IgD-negative memory B cell (primary cell): ENCODE measurements around the gene GRAMD1C. TPM values are rescaled to one million over a fixed set of nuclear protein-coding genes. Genes with fewer than 3 reads are reported as not detected.

ENCODE experiments used
- H3K27ac Mint-ChIP-seq, 3 donors: one replicate each; pipeline ENCODE4 v1.8.0; 2020 to 2022; ENCODE audit warnings: mild to moderate bottlenecking in 3 of 3, mixed read lengths in 3 of 3, moderate library complexity in 1 of 3
- H3K27me3 Mint-ChIP-seq: one replicate; pipeline ENCODE4 v1.8.0; 2021; ENCODE audit warnings: mixed read lengths
- H3K36me3 Mint-ChIP-seq: one replicate; pipeline ENCODE4 v1.8.0; 2020; ENCODE audit warnings: mild to moderate bottlenecking, mixed read lengths
- H3K4me1 Mint-ChIP-seq, 3 donors: one replicate each; pipeline ENCODE4 v1.8.0; 2020 to 2022; ENCODE audit warnings: mixed read lengths in 3 of 3, mild to moderate bottlenecking in 1 of 3
- H3K4me3 Mint-ChIP-seq, 4 donors: one replicate each; pipeline ENCODE4 v1.8.0; 2020 to 2022; ENCODE audit warnings: mild to moderate bottlenecking in 4 of 4, mixed read lengths in 4 of 4, moderate library complexity in 3 of 4
- H3K9me3 Mint-ChIP-seq, 3 donors: one replicate each; pipeline ENCODE4 v1.8.0; 2020 to 2021; ENCODE audit warnings: mixed read lengths in 3 of 3, mild to moderate bottlenecking in 1 of 3
- polyA plus RNA-seq: library from polyadenylated mRNA; unstranded; fragments of 300-500 nt; fragmentation: Illumina TruSeq; gene quantifications from one replicate; pipeline ENCODE4 v1.2.3, GENCODE V29; 2021

GRAMD1C gene
- polyA plus RNA-seq, result 11.8 TPM

DNA sequence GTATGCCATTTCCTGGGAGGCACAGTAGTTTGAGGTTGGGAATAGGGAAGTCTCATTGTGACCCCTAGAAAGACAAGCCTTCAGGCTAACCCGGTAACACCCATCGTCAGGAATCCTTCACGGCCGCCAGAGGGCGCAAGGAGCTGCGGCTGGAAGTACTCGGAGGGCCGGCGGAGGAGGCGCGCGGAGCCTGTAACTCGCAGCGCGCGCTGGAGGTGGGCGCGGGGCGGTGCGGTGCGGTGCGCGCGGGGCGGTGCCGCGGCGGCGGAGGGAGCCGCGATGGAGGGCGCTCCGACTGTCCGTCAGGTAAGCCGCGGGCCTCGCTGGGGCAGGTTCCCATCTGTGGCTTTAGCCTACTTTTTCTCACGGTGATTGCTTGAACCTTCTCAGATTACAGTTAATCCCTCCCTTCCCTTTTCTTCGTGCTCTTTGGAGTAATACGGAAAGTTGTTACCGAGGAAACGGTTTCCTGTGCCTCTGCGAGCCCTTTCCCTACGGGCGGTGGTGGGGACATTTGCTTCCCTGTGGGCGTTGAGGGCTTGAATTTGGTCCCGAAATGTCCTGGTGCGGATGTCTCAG is at the start of gene GRAMD1C:
GRAMD1C (plus strand) TSS at position 158 of the 579 bp plus-strand sequence; CDS start at position 280, 122 bp downstream.
- H3K4me1 Mint-ChIP-seq, result peaks cover 31 to 38% (median 37%) of the 10 kb centered on the region in 3 donors
- H3K27me3 Mint-ChIP-seq, result no peaks in the 10 kb centered on the region
- peak within 1 kb of the TSS; percentile 45 to 79 (median 72) for H3K27ac Mint-ChIP-seq
- H3K9me3 Mint-ChIP-seq, result no peaks in the 10 kb centered on the region
- peak within 1 kb of the TSS; percentile 90 to 97 (median 95) for H3K4me3 Mint-ChIP-seq
- peaks cover 5% of the 10 kb centered on the region for H3K36me3 Mint-ChIP-seq

DNA sequence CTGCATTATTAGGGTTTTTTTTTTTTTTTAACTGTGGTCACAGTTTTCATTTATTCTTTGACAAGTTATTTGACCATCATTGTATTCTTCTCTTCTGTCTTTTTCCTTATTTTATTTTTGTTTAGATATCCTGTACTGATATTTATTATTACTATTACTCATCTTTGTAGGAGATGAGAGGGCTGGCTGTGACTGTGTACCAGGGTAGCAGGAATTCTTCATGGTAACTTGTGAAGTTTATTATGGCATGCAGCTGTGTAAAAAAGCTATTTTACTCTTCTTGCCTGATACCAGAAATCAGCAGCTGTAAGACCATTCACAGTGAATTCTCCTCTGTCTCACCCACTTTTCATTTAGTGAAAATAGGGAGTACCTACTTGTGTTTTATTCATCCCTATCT is 47.2 kb upstream of the GRAMD1C start:
- Mint-ChIP-seq H3K27ac (no peak overlapping the region), H3K4me3 (no peak overlapping the region), H3K27me3 (no peaks in the 10 kb centered on the region), H3K9me3 (no peaks in the 10 kb centered on the region), H3K4me1 (peaks cover 3 to 4% (median 4%) of the 10 kb centered on the region in 3 donors), H3K36me3 (peaks cover 10% of the 10 kb centered on the region)

DNA sequence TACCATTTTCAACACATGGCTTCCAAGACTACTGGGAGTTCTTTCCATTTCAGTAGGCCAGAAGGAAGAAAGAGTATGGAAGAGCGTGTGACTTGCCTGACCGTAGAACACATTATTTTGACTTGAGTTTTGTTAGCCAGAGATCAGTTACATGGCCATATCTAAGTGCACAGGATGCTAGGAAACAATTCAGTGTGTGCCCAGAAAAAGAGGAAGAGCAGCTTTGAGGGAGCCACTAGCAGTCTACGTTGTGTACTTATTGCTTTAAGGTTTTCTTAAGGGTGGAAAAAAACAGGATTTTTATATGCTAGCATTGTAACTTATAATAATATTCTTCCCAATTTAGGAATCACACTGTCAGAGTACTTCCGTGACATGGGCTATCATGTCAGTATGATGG is 44.1 kb upstream of the GRAMD1C start:
- Mint-ChIP-seq H3K9me3 (no peaks in the 10 kb centered on the region), H3K27me3 (no peaks in the 10 kb centered on the region), H3K4me3 (no peak overlapping the region), H3K27ac (no peak overlapping the region), H3K36me3 (peaks cover 13% of the 10 kb centered on the region), H3K4me1 (peaks cover 0 to 7% (median 0%) of the 10 kb centered on the region in 3 donors)

DNA sequence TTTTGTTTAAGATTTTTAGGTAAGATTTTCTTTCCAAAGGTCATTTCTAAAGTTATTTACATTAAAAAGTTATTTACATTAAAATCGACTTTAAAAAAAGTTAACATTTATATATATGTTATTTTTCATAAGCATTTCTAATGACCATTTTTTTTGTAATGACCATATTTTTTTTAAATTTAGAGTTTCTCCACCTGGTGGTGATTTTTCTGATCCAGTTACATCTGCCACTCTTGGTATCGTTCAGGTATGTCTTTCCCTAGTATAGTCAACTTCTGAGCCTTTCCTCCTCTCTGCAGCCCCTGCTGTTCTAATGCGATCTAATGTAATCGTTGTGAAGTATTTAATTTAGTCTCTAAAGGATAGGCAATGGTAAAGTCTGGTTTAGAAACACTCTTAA is 42.9 kb upstream of the GRAMD1C start:
- peaks cover 15% of the 10 kb centered on the region for H3K36me3 Mint-ChIP-seq
- no peak overlapping the region for H3K4me3 Mint-ChIP-seq
- H3K27me3 Mint-ChIP-seq, result no peaks in the 10 kb centered on the region
- no peaks in the 10 kb centered on the region for H3K9me3 Mint-ChIP-seq
- no peak overlapping the region for H3K27ac Mint-ChIP-seq
- peaks cover 0 to 7% (median 0%) of the 10 kb centered on the region in 3 donors for H3K4me1 Mint-ChIP-seq

DNA sequence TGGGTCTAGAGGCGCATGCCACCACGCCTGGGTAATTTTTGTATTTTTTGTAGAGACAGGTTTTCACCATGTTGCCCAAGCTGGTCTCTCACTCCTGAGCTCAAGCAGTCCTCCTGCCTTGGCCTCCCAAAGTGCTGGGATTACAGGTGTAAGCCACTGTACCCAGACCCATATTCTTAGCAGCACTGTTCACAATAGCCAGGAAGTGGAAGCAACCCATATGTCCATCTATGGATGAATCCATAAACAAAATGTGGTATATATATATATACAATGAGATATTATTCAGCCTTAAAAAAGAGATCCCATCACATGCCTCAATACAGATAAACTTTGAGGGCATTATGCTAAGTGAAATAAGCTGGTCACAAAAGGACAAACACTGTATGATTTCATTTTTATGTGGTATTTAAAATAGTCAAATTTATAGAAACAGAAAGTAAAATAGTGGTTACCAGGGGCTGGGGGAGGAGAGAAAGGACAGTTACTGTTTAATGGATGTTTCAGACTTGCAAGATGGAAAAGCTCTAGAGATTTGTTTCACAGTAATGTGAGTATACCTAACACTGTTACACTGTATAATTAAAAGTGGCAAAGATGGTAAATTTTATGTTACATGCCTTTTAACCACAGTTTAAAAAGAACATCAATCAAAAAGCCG is 35.7 kb upstream of the GRAMD1C start:
- H3K27me3 Mint-ChIP-seq, result no peaks in the 10 kb centered on the region
- peak overlapping the region in 2 of 4 donors; percentile 44 to 69 for H3K4me3 Mint-ChIP-seq
- no peaks in the 10 kb centered on the region for H3K9me3 Mint-ChIP-seq
- peak overlapping the region in 2 of 3 donors; percentile 55 to 89 for H3K27ac Mint-ChIP-seq
- peaks cover 8 to 15% (median 10%) of the 10 kb centered on the region in 3 donors for H3K4me1 Mint-ChIP-seq
- H3K36me3 Mint-ChIP-seq, result peaks cover 14% of the 10 kb centered on the region

DNA sequence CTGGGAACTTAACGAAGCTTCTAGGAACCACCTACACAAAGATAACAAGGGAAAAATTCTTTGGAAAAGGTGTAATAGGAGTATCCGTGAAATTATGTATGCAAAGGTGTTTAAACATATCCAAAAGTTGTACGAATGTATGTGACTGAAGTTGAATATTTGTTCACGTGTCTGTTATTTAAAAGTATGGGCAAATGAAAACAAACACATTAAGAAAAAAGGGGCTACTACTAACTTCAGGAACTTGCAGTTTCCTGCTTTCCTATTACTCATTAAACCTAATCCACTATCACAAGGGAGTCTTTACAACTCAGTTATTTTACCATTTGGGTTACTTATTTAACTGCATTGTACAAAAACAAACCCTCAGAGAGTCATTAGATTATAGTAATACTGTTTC is 33.9 kb upstream of the GRAMD1C start:
- peaks cover 13% of the 10 kb centered on the region for H3K36me3 Mint-ChIP-seq
- peaks cover 8 to 11% (median 10%) of the 10 kb centered on the region in 3 donors for H3K4me1 Mint-ChIP-seq
- no peaks in the 10 kb centered on the region for H3K27me3 Mint-ChIP-seq
- H3K27ac Mint-ChIP-seq, result no peak overlapping the region
- H3K4me3 Mint-ChIP-seq, result no peak overlapping the region
- H3K9me3 Mint-ChIP-seq, result no peaks in the 10 kb centered on the region

DNA sequence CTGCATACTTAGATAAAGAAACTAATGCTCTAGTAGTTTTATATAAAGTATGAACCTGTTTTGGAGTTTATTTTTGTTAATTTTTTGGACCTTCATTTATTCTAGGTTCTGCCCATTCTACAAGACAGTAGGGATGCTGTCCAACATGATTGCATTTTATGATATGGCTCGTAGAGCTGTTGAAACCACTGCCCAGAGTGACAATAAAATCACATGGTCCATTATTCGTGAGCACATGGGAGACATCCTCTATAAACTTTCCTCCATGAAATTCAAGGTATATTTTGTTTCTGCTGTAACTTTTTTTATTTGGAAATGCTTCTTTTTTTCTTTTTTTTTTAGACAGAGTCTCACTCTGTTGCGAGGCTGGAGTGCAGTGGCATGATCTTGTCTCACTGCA is 33.3 kb upstream of the GRAMD1C start:
- peak overlapping the region in 2 of 3 donors; percentile 10 to 31 for H3K27ac Mint-ChIP-seq
- peaks cover 12% of the 10 kb centered on the region for H3K36me3 Mint-ChIP-seq
- no peaks in the 10 kb centered on the region for H3K27me3 Mint-ChIP-seq
- H3K4me1 Mint-ChIP-seq, result peaks cover 8 to 11% (median 10%) of the 10 kb centered on the region in 3 donors
- H3K4me3 Mint-ChIP-seq, result no peak overlapping the region
- no peaks in the 10 kb centered on the region for H3K9me3 Mint-ChIP-seq

DNA sequence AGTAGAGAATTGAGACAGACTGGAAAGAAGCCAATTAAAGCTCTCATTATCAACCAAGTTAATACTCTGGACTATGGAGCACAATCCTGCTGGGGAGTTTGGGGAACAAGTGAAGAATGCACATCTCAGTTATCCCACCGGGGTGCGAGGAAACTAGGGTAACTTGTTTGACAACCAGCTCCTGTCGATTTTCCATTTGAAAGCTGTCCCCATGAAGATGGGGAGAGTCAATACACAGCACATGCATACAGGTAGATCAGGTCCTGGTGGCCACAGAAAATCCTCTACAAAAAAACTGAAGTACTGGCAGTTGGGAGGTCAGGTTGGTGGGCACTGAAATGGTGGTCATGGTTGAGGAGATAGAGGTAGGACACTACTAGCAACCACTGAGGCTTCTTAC is 25.7 kb upstream of the GRAMD1C start:
- H3K27ac Mint-ChIP-seq, result no peak overlapping the region
- peaks cover 7% of the 10 kb centered on the region for H3K36me3 Mint-ChIP-seq

DNA sequence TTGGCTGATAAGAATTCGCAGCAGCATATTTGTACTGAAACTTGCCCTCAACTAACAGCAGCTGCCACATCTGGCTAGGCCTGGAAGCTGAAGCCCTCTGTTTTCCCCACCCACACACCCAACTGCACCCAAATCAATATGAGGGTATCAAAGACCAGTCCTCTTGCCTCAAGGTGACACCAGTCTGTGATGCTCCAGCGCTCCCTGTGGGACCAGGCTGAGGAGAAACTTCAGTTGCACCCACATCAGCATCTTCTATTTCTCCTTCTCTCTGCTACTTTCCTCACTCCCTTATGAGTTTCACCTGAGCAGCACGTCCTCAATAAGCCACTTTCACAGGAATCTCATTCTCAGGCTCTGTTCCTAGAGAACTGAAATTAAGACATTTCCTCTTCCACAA is 18.7 kb upstream of the GRAMD1C start:
- H3K9me3 Mint-ChIP-seq, result no peaks in the 10 kb centered on the region
- H3K27ac Mint-ChIP-seq, result no peak overlapping the region
- peaks cover 3% of the 10 kb centered on the region in 3 donors for H3K4me1 Mint-ChIP-seq
- no peaks in the 10 kb centered on the region for H3K36me3 Mint-ChIP-seq
- H3K27me3 Mint-ChIP-seq, result no peaks in the 10 kb centered on the region
- H3K4me3 Mint-ChIP-seq, result no peak overlapping the region

More for the DNA sequence above, 25.7 kb upstream of the GRAMD1C start:
- Mint-ChIP-seq H3K4me1 (no peaks in the 10 kb centered on the region), H3K9me3 (no peaks in the 10 kb centered on the region), H3K4me3 (no peak overlapping the region), H3K27me3 (no peaks in the 10 kb centered on the region)

DNA sequence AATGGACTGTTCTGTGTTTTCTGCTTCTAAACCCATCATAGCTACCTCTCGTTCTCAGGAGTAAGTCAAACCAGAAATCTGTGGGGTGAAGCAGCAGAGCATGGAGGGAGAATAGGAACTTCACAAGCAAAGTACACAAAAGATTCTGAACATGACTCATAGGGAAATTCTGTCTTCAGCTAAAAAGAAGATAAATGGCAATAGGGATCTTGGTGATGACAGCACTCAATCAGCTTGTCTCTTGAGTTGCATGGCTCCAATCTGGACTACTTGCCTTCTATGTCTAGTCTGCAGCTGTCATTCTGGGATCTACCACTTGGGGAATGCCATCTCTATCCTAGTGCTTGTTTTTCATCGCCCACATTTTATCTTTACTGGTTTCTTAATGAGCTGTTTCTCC is 13.5 kb upstream of the GRAMD1C start:
- H3K27ac Mint-ChIP-seq, result peak overlapping the region; percentile 8 to 33 (median 28)
- peak overlapping the region in 1 of 4 donors; percentile 25 for H3K4me3 Mint-ChIP-seq
- H3K36me3 Mint-ChIP-seq, result peaks cover 5% of the 10 kb centered on the region
- no peaks in the 10 kb centered on the region for H3K27me3 Mint-ChIP-seq
- peaks cover 26 to 37% (median 28%) of the 10 kb centered on the region in 3 donors for H3K4me1 Mint-ChIP-seq
- H3K9me3 Mint-ChIP-seq, result peaks cover 2 to 8% (median 4%) of the 10 kb centered on the region in 3 donors

DNA sequence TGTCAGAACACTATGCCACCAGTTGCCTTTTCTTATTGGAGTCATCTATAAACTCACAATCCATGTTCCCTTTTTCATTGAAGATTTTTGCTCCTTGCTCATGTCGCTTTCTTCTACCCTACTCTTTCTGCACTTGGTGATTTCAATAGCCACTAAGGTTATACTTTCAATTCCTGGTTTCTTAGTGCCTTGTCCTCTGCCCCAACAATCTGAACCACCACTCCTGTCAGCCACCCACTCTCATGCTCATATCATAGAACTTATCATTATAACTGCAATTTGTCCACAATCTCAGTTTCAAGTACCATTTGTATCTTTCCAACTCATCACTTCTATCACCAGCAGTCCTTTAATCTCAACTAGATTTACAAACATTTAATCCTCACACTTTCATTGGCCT is 10.0 kb upstream of the GRAMD1C start:
- H3K36me3 Mint-ChIP-seq, result peaks cover 10% of the 10 kb centered on the region
- H3K9me3 Mint-ChIP-seq, result peaks cover 4 to 18% (median 16%) of the 10 kb centered on the region in 3 donors

DNA sequence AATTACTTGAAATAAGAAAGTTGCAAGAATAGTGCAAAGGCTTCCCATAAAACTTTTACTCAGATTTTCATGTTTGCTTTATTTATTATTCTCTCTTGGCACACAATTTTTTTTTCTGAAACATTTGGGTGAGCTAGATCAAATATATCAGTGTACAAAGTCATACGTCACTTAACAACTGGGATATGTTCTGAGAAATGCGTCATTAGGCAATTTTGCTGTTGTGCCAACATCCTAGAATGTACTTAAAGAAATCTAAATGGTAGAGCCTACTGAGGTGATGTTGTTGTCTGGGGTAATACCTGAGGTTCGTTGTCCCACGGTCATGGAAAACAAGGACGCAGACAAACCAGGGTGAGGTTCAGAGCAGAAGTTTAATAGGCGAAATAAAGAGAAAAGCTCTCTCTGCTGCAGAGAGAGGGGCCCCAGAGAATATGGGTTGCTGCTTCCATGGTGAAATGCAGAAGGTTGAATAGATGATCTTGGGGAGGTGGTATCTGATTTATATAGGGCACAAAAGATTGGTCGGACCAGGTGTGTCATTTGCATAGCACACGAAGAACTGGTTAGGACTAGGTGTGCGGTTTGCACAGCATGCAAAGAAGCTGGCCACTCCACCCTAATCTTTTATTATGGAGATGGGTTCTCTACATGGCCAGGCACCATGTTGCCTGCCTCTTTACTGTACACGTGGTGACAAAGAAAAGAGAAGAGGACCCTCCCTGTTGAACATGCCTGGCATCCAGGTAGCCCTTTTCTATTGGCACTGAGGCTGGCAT is 8.8 kb upstream of the GRAMD1C start:
- Mint-ChIP-seq H3K4me1 (peaks cover 46 to 63% (median 50%) of the 10 kb centered on the region in 3 donors), H3K36me3 (peaks cover 10% of the 10 kb centered on the region), H3K27ac (peak overlapping the region; percentile 91 to 95 (median 94)), H3K9me3 (peaks cover 4 to 18% (median 16%) of the 10 kb centered on the region in 3 donors), H3K27me3 (no peaks in the 10 kb centered on the region), H3K4me3 (peak overlapping the region; percentile 61 to 84 (median 71))

More for the DNA sequence above, 10.0 kb upstream of the GRAMD1C start:
- peak overlapping the region in 1 of 3 donors; percentile 87 for H3K27ac Mint-ChIP-seq
- no peaks in the 10 kb centered on the region for H3K27me3 Mint-ChIP-seq
- peak overlapping the region in 1 of 4 donors; percentile 52 for H3K4me3 Mint-ChIP-seq
- H3K4me1 Mint-ChIP-seq, result peaks cover 48 to 64% (median 51%) of the 10 kb centered on the region in 3 donors

DNA sequence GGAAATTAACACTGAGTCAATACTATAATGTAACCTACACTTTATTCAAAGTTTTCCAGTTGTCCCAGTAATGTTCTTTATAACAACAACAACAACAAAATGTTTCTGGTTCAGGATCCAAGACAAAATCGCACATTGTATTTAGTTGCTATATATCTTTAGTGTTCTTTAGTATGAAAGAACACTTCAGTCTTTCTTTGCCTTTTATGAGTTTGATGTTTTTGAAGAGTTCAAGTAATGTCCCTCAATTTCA is 7.6 kb upstream of the GRAMD1C start:
- Mint-ChIP-seq H3K27me3 (no peaks in the 10 kb centered on the region), H3K4me3 (peak overlapping the region in 3 of 4 donors; percentile 69 to 84 (median 73)), H3K27ac (peak overlapping the region; percentile 91 to 95 (median 94)), H3K9me3 (peaks cover 4 to 18% (median 16%) of the 10 kb centered on the region in 3 donors), H3K4me1 (peaks cover 48 to 62% (median 52%) of the 10 kb centered on the region in 3 donors), H3K36me3 (peaks cover 10% of the 10 kb centered on the region)

DNA sequence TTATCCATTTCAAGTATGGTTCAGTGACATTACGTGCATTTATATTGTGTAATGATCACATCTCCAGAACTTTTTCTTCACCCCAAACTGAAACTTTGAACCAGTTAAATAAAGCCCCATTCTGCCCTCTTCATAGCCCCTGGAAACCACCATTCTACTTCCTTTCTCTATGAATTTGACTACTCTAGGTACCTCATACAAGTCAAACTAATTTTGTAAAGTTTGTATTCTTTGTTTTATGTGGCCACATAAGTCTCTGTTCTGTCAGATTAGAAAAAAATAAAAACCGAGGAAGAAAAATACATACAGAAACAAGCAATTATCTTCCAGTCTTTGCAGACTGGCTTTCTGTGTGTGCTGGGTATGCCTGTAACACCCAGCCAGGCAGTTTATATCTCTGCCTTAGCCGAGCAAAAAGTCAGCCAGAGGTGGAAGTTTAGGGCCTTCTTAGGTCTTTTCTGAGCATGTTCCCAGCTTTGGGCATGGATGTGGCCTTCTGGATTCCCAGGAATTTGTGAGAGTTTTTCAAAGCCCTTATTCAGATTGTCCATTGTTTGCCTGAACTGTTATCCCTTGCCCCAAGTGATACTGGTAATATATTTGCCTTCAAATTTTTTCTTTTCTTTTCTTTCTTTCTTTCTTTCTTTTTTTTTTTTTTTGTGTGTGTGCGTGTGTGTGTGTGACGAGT is 6.0 kb upstream of the GRAMD1C start:
- peak overlapping the region in 3 of 4 donors; percentile 27 to 63 (median 58) for H3K4me3 Mint-ChIP-seq
- peak overlapping the region; percentile 14 to 72 (median 72) for H3K27ac Mint-ChIP-seq
- no peaks in the 10 kb centered on the region for H3K27me3 Mint-ChIP-seq
- H3K4me1 Mint-ChIP-seq, result peaks cover 48 to 63% (median 52%) of the 10 kb centered on the region in 3 donors
- peaks cover 4 to 18% (median 16%) of the 10 kb centered on the region in 3 donors for H3K9me3 Mint-ChIP-seq
- peaks cover 10% of the 10 kb centered on the region for H3K36me3 Mint-ChIP-seq
